Measurements from ENCODE around the gene FADD. TPM values are rescaled to one million over a fixed set of nuclear protein-coding genes. Genes with fewer than 3 reads are reported as not detected.
A peak's percentile ranks its signal among the peaks of the same experiment; 100 is the strongest.

FADD gene
- total and polyA plus RNA-seq, 9 donors, result 10.4 to 12.8 (median 12.4) TPM

- Histone ChIP-seq H3K27me3 (ENCODE audit: control insufficient read depth, insufficient read depth, low read length) (peaks cover 6% of the 10 kb centered on the region), H3K27ac (ENCODE audit: low read length) (peak overlapping the region; percentile 60), H3K36me3 (ENCODE audit: control insufficient read depth, insufficient read depth, low read length) (peaks cover 31% of the 10 kb centered on the region), H3K9me3 (replicated peaks; ENCODE audit: control insufficient read depth, low read depth, low read length) (no peaks in the 10 kb centered on the region), H3K4me1 (ENCODE audit: control insufficient read depth, insufficient read depth, low read length) (peaks cover 16% of the 10 kb centered on the region), H3K4me3 (ENCODE audit: low read length) (peak overlapping the region; percentile 87)
- WGBS (ENCODE audit: insufficient coverage), result 9% methylated on average over 20 of the region's 30 CpGs
- peak; percentile 67 for DNase-seq
These were observed 812 bp downstream of the FADD start for GRCh38 chr11:70203751-70204465.

- peak overlapping the region; percentile 60 for H3K27ac ChIP-seq (ENCODE audit: low read length)
- H3K4me3 ChIP-seq (ENCODE audit: low read length), result peak overlapping the region; percentile 87
- H3K27me3 ChIP-seq (ENCODE audit: control insufficient read depth, insufficient read depth, low read length), result peaks cover 3% of the 10 kb centered on the region
- 33% methylated on average over 3 of the region's 4 CpGs for WGBS (ENCODE audit: insufficient coverage)
- no peak for DNase-seq
- H3K4me1 ChIP-seq (ENCODE audit: control insufficient read depth, insufficient read depth, low read length), result peaks cover 16% of the 10 kb centered on the region
- no peaks in the 10 kb centered on the region for H3K9me3 ChIP-seq (replicated peaks; ENCODE audit: control insufficient read depth, low read depth, low read length)
- peaks cover 36% of the 10 kb centered on the region for H3K36me3 ChIP-seq (ENCODE audit: control insufficient read depth, insufficient read depth, low read length)
These were observed 1.3 kb downstream of the FADD start for GRCh38 chr11:70204466-70204799.

- H3K27me3 ChIP-seq (ENCODE audit: control insufficient read depth, insufficient read depth, low read length), result peaks cover 2% of the 10 kb centered on the region
- H3K36me3 ChIP-seq (ENCODE audit: control insufficient read depth, insufficient read depth, low read length), result peaks cover 40% of the 10 kb centered on the region
- H3K27ac ChIP-seq (ENCODE audit: low read length), result no peak overlapping the region
- H3K9me3 ChIP-seq (replicated peaks; ENCODE audit: control insufficient read depth, low read depth, low read length), result no peaks in the 10 kb centered on the region
- DNase-seq, result no peak
- peaks cover 16% of the 10 kb centered on the region for H3K4me1 ChIP-seq (ENCODE audit: control insufficient read depth, insufficient read depth, low read length)
- 92% methylated on average over 8 of the region's 12 CpGs for WGBS (ENCODE audit: insufficient coverage)
- no peak overlapping the region for H3K4me3 ChIP-seq (ENCODE audit: low read length)
These were observed 2.1 kb downstream of the FADD start for GRCh38 chr11:70205049-70205725.

- 83% methylated on average over 5 of the region's 7 CpGs for WGBS (ENCODE audit: insufficient coverage)
- Histone ChIP-seq H3K36me3 (ENCODE audit: control insufficient read depth, insufficient read depth, low read length) (peaks cover 40% of the 10 kb centered on the region), H3K27me3 (ENCODE audit: control insufficient read depth, insufficient read depth, low read length) (no peaks in the 10 kb centered on the region)
These were observed 2.7 kb downstream of the FADD start for GRCh38 chr11:70205766-70206165.

GRCh38 chr11:70206226-70206981 is 3.3 kb downstream of the FADD start:
- Histone ChIP-seq H3K27me3 (ENCODE audit: control insufficient read depth, insufficient read depth, low read length) (no peaks in the 10 kb centered on the region), H3K36me3 (ENCODE audit: control insufficient read depth, insufficient read depth, low read length) (peaks cover 40% of the 10 kb centered on the region), H3K4me1 (ENCODE audit: control insufficient read depth, insufficient read depth, low read length) (peaks cover 16% of the 10 kb centered on the region), H3K4me3 (ENCODE audit: low read length) (no peak overlapping the region), H3K9me3 (replicated peaks; ENCODE audit: control insufficient read depth, low read depth, low read length) (no peaks in the 10 kb centered on the region), H3K27ac (ENCODE audit: low read length) (no peak overlapping the region)
- no peak for DNase-seq
- WGBS (ENCODE audit: insufficient coverage), result 88% methylated on average over 16 of the region's 22 CpGs

More at GRCh38 chr11:70205766-70206165, 2.7 kb downstream of the FADD start:
- no peak for DNase-seq
- no peak overlapping the region for H3K4me3 ChIP-seq (ENCODE audit: low read length)
- H3K4me1 ChIP-seq (ENCODE audit: control insufficient read depth, insufficient read depth, low read length), result peaks cover 16% of the 10 kb centered on the region
- no peak overlapping the region for H3K27ac ChIP-seq (ENCODE audit: low read length)
- no peaks in the 10 kb centered on the region for H3K9me3 ChIP-seq (replicated peaks; ENCODE audit: control insufficient read depth, low read depth, low read length)

GRCh38 chr11:70206982-70207376 is 3.9 kb downstream of the FADD start:
- H3K4me3 ChIP-seq (ENCODE audit: low read length), result no peak overlapping the region
- H3K36me3 ChIP-seq (ENCODE audit: control insufficient read depth, insufficient read depth, low read length), result peaks cover 40% of the 10 kb centered on the region
- 100% methylated on average over 2 of the region's 6 CpGs for WGBS (ENCODE audit: insufficient coverage)
- peaks cover 16% of the 10 kb centered on the region for H3K4me1 ChIP-seq (ENCODE audit: control insufficient read depth, insufficient read depth, low read length)
- H3K27ac ChIP-seq (ENCODE audit: low read length), result no peak overlapping the region
- DNase-seq, result no peak
- H3K9me3 ChIP-seq (replicated peaks; ENCODE audit: control insufficient read depth, low read depth, low read length), result no peaks in the 10 kb centered on the region
- H3K27me3 ChIP-seq (ENCODE audit: control insufficient read depth, insufficient read depth, low read length), result no peaks in the 10 kb centered on the region

GRCh38 chr11:70207531-70208131 is 4.5 kb downstream of the FADD start:
- Histone ChIP-seq H3K27me3 (ENCODE audit: control insufficient read depth, insufficient read depth, low read length) (no peaks in the 10 kb centered on the region), H3K4me3 (ENCODE audit: low read length) (no peak overlapping the region), H3K4me1 (ENCODE audit: control insufficient read depth, insufficient read depth, low read length) (peaks cover 13% of the 10 kb centered on the region), H3K27ac (ENCODE audit: low read length) (no peak overlapping the region), H3K36me3 (ENCODE audit: control insufficient read depth, insufficient read depth, low read length) (peaks cover 40% of the 10 kb centered on the region), H3K9me3 (replicated peaks; ENCODE audit: control insufficient read depth, low read depth, low read length) (no peaks in the 10 kb centered on the region)
- 95% methylated on average over 2 of the region's 15 CpGs for WGBS (ENCODE audit: insufficient coverage)
- no peak for DNase-seq

- DNase-seq, result no peak
- no peak overlapping the region for H3K4me3 ChIP-seq (ENCODE audit: low read length)
- peaks cover 5% of the 10 kb centered on the region for H3K4me1 ChIP-seq (ENCODE audit: control insufficient read depth, insufficient read depth, low read length)
- H3K27me3 ChIP-seq (ENCODE audit: control insufficient read depth, insufficient read depth, low read length), result no peaks in the 10 kb centered on the region
- 100% methylated on average over 1 of the region's 6 CpGs for WGBS (ENCODE audit: insufficient coverage)
- no peak overlapping the region for H3K27ac ChIP-seq (ENCODE audit: low read length)
- no peaks in the 10 kb centered on the region for H3K9me3 ChIP-seq (replicated peaks; ENCODE audit: control insufficient read depth, low read depth, low read length)
- H3K36me3 ChIP-seq (ENCODE audit: control insufficient read depth, insufficient read depth, low read length), result peaks cover 40% of the 10 kb centered on the region
These were observed 6.4 kb downstream of the FADD start for GRCh38 chr11:70209391-70209912.

- DNase-seq, result no peak
- H3K4me1 ChIP-seq (ENCODE audit: control insufficient read depth, insufficient read depth, low read length), result no peaks in the 10 kb centered on the region
- no peak overlapping the region for H3K27ac ChIP-seq (ENCODE audit: low read length)
- no peaks in the 10 kb centered on the region for H3K9me3 ChIP-seq (replicated peaks; ENCODE audit: control insufficient read depth, low read depth, low read length)
- WGBS (ENCODE audit: insufficient coverage), result 86% methylated on average over 1 of the region's 8 CpGs
- H3K36me3 ChIP-seq (ENCODE audit: control insufficient read depth, insufficient read depth, low read length), result peaks cover 40% of the 10 kb centered on the region
- no peaks in the 10 kb centered on the region for H3K27me3 ChIP-seq (ENCODE audit: control insufficient read depth, insufficient read depth, low read length)
- no peak overlapping the region for H3K4me3 ChIP-seq (ENCODE audit: low read length)
These were observed 7.0 kb downstream of the FADD start for GRCh38 chr11:70210051-70210501.

Measured in muscle of leg (tissue), 11 donors.